KOPT-K1 (cell line): Measurements from ENCODE around the gene VWF.

ENCODE experiments used
- H3K27ac ChIP-seq: fragments of 200-600 bp; sonication (generic); 2 replicates; pipeline ENCODE4 v1.5.1; 2016; ENCODE audit warnings: antibody characterized with exemption, mild to moderate bottlenecking, low read depth, low read length; ENCODE audit not compliant: poor library complexity, severe bottlenecking
- H3K36me3 ChIP-seq: fragments of 200-600 bp; sonication (generic); 2 replicates; pipeline ENCODE4 v1.5.1; 2017; ENCODE audit warnings: antibody characterized with exemption, mild to moderate bottlenecking, low read length, moderate library complexity; ENCODE audit not compliant: insufficient read depth
- H3K9me3 ChIP-seq: fragments of 200-600 bp; sonication (generic); 2 replicates; pipeline ENCODE4 v1.5.1; 2017; ENCODE audit warnings: antibody characterized with exemption, low read length, mild to moderate bottlenecking; ENCODE audit not compliant: insufficient read depth, poor library complexity, severe bottlenecking

Gene VWF

DNA sequence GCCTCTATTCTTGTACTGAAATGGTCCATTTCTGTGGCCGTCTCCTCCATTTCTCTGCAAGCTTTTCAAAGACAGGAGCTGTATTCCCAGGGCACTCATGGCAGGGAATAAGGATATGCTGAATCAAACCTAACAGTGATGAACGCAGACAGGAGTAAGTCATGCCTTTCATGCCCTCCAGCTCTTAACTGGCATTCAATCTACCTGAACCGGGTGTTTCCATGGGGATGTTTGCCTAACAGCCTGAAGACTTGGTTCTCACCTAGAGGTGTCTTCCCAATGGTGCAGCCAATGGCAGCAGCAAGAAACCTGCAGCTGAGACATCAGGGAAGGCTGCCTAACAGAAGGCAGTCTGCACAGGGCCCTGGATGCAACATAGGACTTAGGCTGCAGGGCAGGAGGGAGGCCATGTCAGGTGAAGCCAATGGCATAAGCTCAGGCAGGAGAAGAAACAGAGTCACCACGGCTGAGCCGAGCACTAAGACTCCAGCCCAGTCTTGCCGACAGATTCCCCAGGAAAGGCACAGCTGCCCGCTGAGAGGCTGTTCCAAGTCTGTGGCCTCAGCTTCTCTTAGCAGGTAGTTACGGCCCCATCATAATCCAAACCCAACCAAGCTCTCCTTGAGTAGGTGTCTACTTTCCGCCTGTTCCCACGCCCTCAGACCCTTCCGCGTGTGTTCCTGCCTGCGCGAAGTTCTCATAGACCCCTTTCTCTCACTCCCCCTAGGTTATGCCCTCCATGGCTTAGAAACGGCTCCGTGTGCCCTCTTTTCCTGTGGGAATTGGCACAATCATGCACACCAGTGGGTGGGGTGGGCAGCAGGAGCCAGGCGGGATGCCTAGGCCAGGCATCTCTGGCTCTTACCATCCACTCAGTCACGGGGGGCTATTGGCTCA is 44.1 kb downstream of the VWF start:
- Histone ChIP-seq H3K36me3 (no peaks in the 10 kb centered on the region), H3K9me3 (no peaks in the 10 kb centered on the region), H3K27ac (no peak overlapping the region)

DNA sequence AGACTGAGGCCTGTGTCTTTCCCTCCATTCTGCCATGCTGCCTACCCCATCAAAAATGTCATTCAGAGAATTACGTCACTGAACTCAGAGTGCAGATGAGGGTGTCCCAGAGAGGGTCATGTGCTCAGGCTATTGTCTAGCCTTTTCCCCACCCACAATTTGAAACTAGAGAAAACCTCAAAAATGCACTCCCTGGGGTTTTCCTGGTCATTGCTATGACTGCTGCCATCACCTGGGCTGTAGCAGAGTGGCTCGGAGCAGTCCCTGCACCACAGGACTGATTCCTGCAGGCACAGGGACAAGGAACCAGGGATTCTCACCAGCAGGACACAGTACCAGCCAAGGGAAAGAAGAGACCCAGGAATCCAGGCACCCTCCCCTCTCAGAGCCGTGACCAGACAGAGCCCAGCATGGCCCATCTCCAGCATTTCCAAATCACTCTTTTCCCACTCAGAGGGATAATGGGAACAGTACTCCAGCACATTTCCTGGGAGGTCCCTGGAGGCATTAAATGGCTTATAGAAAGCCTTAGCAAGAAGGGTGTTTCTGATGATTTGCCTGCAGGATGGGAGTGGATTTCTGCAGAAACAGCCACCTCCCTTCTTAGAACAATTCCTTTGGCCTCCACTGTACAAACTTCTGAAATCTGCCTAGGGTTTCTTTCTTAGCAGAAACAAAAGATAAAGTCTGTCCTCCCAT is 45.9 kb downstream of the VWF start:
- no peaks in the 10 kb centered on the region for H3K9me3 ChIP-seq
- no peak overlapping the region for H3K27ac ChIP-seq
- H3K36me3 ChIP-seq, result no peaks in the 10 kb centered on the region

DNA sequence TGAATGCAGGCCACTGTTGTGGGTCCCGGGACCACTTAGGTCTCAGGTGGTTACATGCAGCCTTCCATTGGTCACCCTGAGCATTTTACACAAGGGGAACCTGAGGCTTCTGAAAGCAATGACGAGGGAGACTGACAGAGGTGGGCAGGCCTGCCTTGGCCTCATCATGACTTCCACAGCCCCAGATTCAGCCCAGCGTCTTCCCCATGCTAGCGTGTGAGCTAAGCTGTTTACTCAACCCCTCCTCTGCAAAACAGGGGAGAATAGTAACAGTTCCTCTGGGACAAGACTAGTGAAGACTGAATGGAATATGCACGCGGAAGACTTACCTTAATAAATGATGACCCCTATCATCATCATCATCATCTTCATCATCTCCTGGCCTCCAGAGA is 46.8 kb downstream of the VWF start:
- Histone ChIP-seq H3K27ac (no peak overlapping the region), H3K9me3 (no peaks in the 10 kb centered on the region), H3K36me3 (no peaks in the 10 kb centered on the region)

DNA sequence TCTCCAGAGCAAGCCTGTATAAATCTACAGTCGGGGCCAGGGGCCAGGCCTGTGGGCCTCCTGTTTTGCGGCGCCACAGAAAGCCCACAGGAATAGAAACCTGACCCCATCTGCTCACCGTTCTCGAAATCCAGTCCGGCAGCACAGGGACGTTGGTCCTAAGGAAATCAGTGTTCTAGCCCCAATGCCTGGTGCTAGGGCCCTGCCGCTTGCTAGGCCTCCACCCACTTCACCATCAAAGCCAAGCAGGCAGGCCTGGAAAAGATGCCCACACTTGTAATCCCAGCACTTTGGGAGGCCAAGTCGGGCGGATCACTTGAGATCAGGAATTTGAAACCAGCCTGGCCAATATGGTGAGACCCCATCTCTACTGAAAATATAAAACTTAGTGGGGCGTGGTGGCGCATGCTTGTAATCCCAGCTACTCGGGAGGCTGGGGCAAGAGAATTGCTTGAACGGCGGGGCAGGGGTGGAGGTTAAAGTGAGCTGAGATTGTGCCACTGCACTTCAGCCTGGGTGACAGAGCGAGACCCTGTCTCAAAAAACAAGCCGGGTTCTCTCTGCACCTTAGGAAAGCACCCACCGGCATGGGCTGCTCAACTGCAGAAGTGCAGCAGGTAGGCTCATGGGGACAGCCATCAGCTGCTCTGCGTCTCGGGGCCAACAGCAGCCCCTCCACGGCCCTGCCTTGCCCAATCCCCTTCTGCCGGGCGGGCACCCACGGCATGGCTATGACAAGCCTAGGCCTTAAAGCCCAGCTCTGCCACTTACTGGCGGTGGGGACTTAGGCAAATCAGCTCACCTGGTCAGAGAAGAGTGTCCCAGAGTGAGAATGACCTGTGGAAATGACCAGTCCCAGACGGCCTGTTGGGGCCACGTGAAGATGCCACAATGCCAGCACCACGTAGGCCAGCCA is 47.4 kb downstream of the VWF start:
- Histone ChIP-seq H3K36me3 (no peaks in the 10 kb centered on the region), H3K9me3 (no peaks in the 10 kb centered on the region), H3K27ac (no peak overlapping the region)

DNA sequence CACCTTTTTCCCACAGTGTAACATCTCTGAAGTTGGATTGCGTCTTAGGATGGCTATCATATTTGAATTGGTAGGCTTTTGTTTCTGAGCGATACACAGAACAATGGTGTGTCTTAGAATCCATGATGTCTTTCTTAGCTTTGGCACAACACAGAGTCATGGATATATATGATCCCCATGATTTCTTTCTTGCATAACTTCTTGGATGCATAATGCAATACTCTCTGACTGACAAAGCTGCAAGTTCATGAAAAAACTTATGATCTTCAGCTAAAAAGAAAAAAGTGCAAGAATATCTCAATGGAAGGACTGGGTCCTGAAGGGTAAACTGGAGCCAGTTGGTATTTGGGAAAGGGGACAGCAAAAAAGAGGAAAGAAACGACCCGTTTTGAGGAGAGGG is 48.1 kb downstream of the VWF start:
- no peaks in the 10 kb centered on the region for H3K36me3 ChIP-seq
- H3K9me3 ChIP-seq, result no peaks in the 10 kb centered on the region
- no peak overlapping the region for H3K27ac ChIP-seq

DNA sequence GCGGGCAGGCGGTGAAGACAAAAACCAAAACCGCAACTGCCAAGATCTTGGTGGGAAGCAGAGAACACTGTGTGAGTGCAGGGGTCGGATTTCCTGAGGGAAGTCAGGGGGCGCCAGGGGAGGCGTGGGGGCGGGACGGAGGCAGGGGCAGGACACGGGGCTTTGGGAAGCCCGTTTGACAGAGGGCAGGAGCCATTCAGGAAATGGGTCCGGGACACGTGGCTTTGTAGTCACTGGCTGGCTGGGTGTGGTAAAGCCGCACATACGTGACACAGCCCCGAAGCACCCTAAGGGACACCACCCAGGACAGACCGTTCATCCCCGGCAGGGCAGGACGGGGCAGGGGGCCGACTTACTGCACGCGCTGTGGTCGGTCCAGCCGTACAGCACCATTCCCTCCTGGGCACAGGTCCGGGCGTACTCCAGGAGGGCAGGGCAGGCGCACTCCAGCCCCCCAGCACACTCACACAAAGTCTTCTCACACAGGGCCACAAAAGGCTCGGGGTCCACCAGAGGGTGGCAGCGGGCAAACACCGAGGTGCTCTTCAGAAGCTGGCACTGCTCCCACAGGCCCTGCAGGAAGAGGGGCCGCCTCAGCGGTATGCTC is 49.4 kb downstream of the VWF start:
- Histone ChIP-seq H3K9me3 (no peaks in the 10 kb centered on the region), H3K27ac (no peak overlapping the region), H3K36me3 (no peaks in the 10 kb centered on the region)

- Histone ChIP-seq H3K9me3 (no peaks in the 10 kb centered on the region), H3K27ac (no peak overlapping the region), H3K36me3 (no peaks in the 10 kb centered on the region)
Measured at GRCh38 chr12:6074427-6074826, 50.0 kb downstream of the VWF start.

DNA sequence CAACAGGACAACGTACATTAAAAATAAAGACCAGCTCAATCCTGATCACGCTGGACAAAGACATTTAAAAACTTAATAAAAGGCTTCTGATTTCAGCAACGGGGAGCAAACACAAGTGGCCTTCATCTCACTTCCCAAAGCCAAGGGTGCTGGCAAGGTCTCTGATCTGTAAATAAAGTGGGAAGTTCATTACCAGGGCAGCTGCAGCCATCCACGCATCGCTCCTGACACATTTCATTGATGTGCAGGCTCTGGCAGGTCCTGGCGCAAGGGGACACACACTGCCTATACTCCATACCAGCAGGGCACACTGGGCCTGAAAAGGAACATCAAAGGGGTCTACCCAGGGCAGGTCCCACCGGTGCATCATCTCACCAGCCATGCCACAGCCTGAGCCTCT is 51.0 kb downstream of the VWF start:
- H3K9me3 ChIP-seq, result no peaks in the 10 kb centered on the region
- no peaks in the 10 kb centered on the region for H3K36me3 ChIP-seq
- no peak overlapping the region for H3K27ac ChIP-seq

GRCh38 chr12:6072302-6072752 is 52.1 kb downstream of the VWF start:
- Histone ChIP-seq H3K36me3 (no peaks in the 10 kb centered on the region), H3K9me3 (no peaks in the 10 kb centered on the region), H3K27ac (no peak overlapping the region)

DNA sequence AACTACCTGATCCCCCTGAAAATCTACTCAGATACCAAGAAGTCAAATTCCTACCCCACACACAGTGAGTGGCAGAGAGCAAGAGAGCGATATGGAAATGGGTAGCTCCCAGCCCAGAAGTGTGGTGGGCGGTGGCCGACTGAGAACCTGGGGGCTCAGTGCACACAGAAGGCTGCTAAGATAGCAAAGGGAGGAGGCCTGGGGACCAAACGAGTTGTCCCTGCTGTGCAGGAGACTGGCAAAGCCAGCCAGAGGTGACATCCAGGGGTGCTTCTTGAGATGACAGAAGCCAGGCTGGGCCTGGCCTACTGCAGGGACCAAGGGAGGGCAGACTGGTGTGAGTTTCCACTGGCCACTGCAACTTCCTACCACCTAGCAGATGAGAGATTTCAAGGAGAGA is 52.9 kb downstream of the VWF start:
- Histone ChIP-seq H3K36me3 (no peaks in the 10 kb centered on the region), H3K9me3 (no peaks in the 10 kb centered on the region), H3K27ac (no peak overlapping the region)

DNA sequence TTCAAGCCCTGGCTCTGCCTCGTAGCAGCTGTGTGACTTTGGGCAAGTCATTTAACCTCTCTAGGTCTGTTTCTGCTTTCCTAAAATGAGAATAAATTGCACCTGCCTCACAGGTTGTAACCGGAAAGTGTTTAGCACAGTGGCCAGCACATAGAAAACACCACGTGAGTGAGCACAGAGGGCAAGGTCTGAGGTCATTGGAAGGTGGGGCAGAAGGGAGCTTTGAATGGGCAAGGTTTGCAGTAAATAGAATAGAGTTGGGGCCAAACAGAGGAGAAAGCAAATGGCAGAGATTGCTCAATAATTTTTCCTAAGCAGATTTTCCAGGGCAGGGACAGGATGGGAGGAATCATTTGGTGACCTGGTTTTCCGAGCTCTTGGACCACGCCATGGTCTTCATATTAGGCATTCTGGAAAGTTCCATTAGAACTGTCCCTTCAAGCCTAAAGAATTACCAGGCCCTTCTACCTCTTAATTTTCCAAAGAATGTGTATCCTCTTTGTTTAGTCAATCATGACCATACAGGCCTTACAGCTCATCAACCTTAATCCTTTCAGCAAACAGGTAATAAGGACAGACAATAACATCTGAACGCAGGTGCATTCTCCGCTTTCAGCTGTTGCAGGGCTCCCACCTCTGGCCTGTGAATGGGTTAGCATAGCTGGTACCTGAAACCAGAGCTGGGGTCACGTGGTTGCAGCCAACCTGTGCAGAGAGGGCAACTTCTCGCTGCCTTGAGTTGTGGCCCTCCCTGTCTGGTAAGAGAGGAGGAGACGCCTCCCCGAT is 53.8 kb downstream of the VWF start:
- Histone ChIP-seq H3K36me3 (no peaks in the 10 kb centered on the region), H3K9me3 (no peaks in the 10 kb centered on the region), H3K27ac (no peak overlapping the region)

DNA sequence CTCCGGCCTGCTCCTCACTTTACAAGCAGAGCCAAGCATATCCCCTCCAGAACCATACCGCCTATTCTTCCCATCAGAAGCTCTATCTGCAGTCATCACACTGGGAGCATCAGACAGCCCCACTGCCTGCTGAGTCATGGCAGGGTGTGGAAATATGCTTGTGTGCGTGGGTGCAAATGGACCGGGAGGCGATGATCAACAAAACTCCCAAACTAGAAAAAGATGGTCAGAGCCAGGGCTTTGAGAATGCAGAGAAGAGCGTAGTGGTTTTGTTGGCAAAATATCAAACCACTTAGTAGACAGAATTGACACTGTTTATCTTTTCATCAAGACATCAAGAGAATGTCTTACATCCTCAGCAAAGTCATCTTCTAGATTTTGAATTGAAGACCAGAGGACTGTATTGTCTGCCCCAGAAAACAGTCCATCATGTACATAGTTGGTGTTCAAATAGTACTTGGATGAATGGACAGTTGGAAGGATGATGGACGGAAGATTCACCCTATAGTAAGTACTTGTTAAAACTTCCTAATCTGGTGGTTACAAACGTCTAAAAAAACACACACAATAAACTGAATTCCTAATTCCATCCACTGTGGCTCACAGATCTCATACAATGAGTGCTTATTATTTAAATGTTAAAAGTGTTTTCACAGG is 54.9 kb downstream of the VWF start:
- no peak overlapping the region for H3K27ac ChIP-seq
- H3K9me3 ChIP-seq, result no peaks in the 10 kb centered on the region
- H3K36me3 ChIP-seq, result no peaks in the 10 kb centered on the region

- Histone ChIP-seq H3K36me3 (no peaks in the 10 kb centered on the region), H3K27ac (no peak overlapping the region)
Measured at GRCh38 chr12:6068227-6068626, 56.2 kb downstream of the VWF start.

More at GRCh38 chr12:6068227-6068626, 56.2 kb downstream of the VWF start:
- no peaks in the 10 kb centered on the region for H3K9me3 ChIP-seq
